HepG2 (cell line): ENCODE results near the gene RFTN1. TPM values are rescaled to one million over a fixed set of nuclear protein-coding genes. Genes with fewer than 3 reads are reported as not detected.
A peak's percentile ranks its signal among the peaks of the same experiment; 100 is the strongest.
"Not testable (repeated sequence)": the region's sequence is repeated elsewhere in the genome, so short reads cannot be mapped to it uniquely, and the experiment has no call there.

ENCODE experiments used
- ATAC-seq: fragments of 200-7000 bp; cut with Tn5 transposase; 3 replicates; pipeline ENCODE4 v1.9.1; 2020; ENCODE audit warnings: mild to moderate bottlenecking, moderate library complexity
- BruUV-seq: library from RNA; stranded (reverse); fragments of 400-500 nt; replicated peaks from 2 replicates; lab custom pipeline; 2021; lab: Mats Ljungman, UMichigan
- CTCF ChIA-PET: fragments of 300-600 bp; formaldehyde crosslinking; extraction: SDS; loops from one replicate; lab custom pipeline; 2021; ENCODE audit warnings: low total read pairs, inconsistent platforms, low intra/inter-chr PET ratio; lab: Yijun Ruan, JAX
- POLR2A ChIA-PET: fragments of 350-600 bp; sonication (Branson Sonifier 250); formaldehyde crosslinking; loops from one replicate; lab custom pipeline; 2020; ENCODE audit warnings: antibody characterized with exemption, inconsistent platforms; lab: Yijun Ruan, JAX
- DNase-seq: peaks from one replicate; pipeline ENCODE4 v3.0.0-alpha.2; 2015; ENCODE audit warnings: low spot score
- FAIRE-seq: peaks from 3 replicates; lab custom pipeline; 2011; peaks lifted over from hg19 to GRCh38; lab: Jason Lieb, UNC
- H2AFZ ChIP-seq: one replicate; pipeline ENCODE4 v1.6.1; 2011; ENCODE audit warnings: low read length, inconsistent platforms
- H3K27ac ChIP-seq: fragments of 300-600 bp; 3 replicates; pipeline ENCODE4 v1.8.0; 2011; ENCODE audit warnings: mixed run types, mild to moderate bottlenecking, mixed read lengths, low read length, inconsistent platforms; ENCODE audit not compliant: insufficient read depth; ENCODE audit errors: extremely low read length
- H3K27me3 ChIP-seq, 2 experiments: fragments of 200-600 bp in 1 of 2; 2 replicates in 1 of 2; 3 replicates in 1 of 2; pipeline versions ENCODE4 v1.6.0 to v1.8.0; 2011; ENCODE audit warnings: low read length in 2 of 2, mild to moderate bottlenecking in 2 of 2, moderate library complexity in 2 of 2, inconsistent platforms in 1 of 2; ENCODE audit not compliant: insufficient read depth in 2 of 2, control insufficient read depth in 1 of 2
- H3K36me3 ChIP-seq, 2 experiments: fragments of 200-600 bp in 1 of 2; replicated peaks in 1 of 2; 2 replicates in 1 of 2; 3 replicates in 1 of 2; pipeline versions ENCODE4 v1.5.1 to v1.8.0; 2011; ENCODE audit warnings: low read length in 2 of 2, inconsistent platforms in 1 of 2; ENCODE audit not compliant: insufficient read depth in 2 of 2, control insufficient read depth in 1 of 2
- H3K4me1 ChIP-seq: 2 replicates; pipeline ENCODE4 v1.5.1; 2012; ENCODE audit warnings: low read length, inconsistent platforms; ENCODE audit not compliant: insufficient read depth
- H3K4me2 ChIP-seq: 2 replicates; pipeline ENCODE4 v1.6.0; 2011; ENCODE audit warnings: low read depth, low read length, inconsistent platforms
- H3K4me3 ChIP-seq, 3 experiments: fragments of 200-600 bp in 1 of 3; sonication (generic), shearing (Covaris generic) in 1 of 3; replicated peaks in 1 of 3; 2 replicates each; pipeline ENCODE4 v1.5.1; 2011 to 2016; ENCODE audit warnings: low read length in 3 of 3, inconsistent platforms in 2 of 3, low read depth in 2 of 3, mild to moderate bottlenecking in 2 of 3, control low read depth in 1 of 3, mixed read lengths in 1 of 3; ENCODE audit not compliant: insufficient read depth in 1 of 3
- H3K79me2 ChIP-seq: one replicate; pipeline ENCODE4 v1.6.1; 2011; ENCODE audit warnings: low read length, inconsistent platforms; ENCODE audit not compliant: insufficient read depth
- H3K9ac ChIP-seq: 2 replicates; pipeline ENCODE4 v1.6.0; 2011; ENCODE audit warnings: mild to moderate bottlenecking, low read depth, low read length, inconsistent platforms; ENCODE audit not compliant: insufficient read depth
- H3K9me3 ChIP-seq: 2 replicates; pipeline ENCODE4 v1.5.1; 2012; ENCODE audit warnings: mild to moderate bottlenecking, low read length
- H4K20me1 ChIP-seq: 2 replicates; pipeline ENCODE4 v1.6.0; 2011; ENCODE audit warnings: inconsistent platforms, mild to moderate bottlenecking, low read length, moderate library complexity; ENCODE audit not compliant: insufficient read depth
- ATF7 ChIP-seq, 2 experiments: fragments of 450-650 bp in 1 of 2; sonication (generic) in 1 of 2; formaldehyde crosslinking in 1 of 2; IDR thresholded peaks; 2 replicates each; pipeline versions ENCODE4 v1.4.0 to v1.6.1; 2016 to 2020; ENCODE audit warnings: antibody characterized with exemption in 1 of 2, mild to moderate bottlenecking in 1 of 2, missing genetic modification reagents in 1 of 2
- CEBPB ChIP-seq: IDR thresholded peaks from 2 replicates; pipeline ENCODE4 v1.6.1; 2011; ENCODE audit warnings: low read depth, low read length, improper control_type of control experiment, borderline replicate concordance
- MATR3 ChIP-seq: sonication (generic); formaldehyde crosslinking; IDR thresholded peaks from 2 replicates; pipeline ENCODE4 v1.4.0; 2020; ENCODE audit warnings: missing genetic modification reagents
- WGBS: methylation state at CpG from one replicate; pipeline ENCODE4 v1.1.6; 2017; ENCODE audit warnings: low lambda C conversion rate; 5-methylcytosine and 5-hydroxymethylcytosine counted together
- in situ Hi-C: cut with HindIII; loops from 2 replicates; pipeline ENCODE4 v1.10.0; 2017; ENCODE audit warnings: low pct_unique_long_range_greater_than_20kb; ENCODE audit not compliant: extremely low pct_ligation_motif_present
- intact Hi-C: fragments of 100-400 bp; cut with micrococcal nuclease; formaldehyde crosslinking; loops from one replicate; pipeline ENCODE4 v1.10.0; 2022; ENCODE audit not compliant: unreplicated experiment
- polyA plus RNA-seq, 8 experiments: library from polyadenylated mRNA; depleted of rRNA in 3 of 8; stranded (reverse) in 7 of 8; unstranded in 1 of 8; fragments of >200 nt; fragmentation: Illumina TruSeq in 4 of 8; extraction: Trizol in 4 of 8; gene quantifications; 2 replicates each; pipeline versions ENCODE4 v1.2.1 to v1.2.3, GENCODE V29; 2011 to 2016; ENCODE audit warnings: low read depth in 4 of 8, missing spikeins in 1 of 8, mixed read lengths in 1 of 8; ENCODE audit not compliant: insufficient read depth in 1 of 8
- total RNA-seq, 5 experiments: library from RNA; depleted of rRNA; stranded (reverse); fragments of >200 nt; fragmentation: Illumina TruSeq; extraction: Trizol; gene quantifications; 2 replicates each; pipeline ENCODE4 v1.2.3, GENCODE V29; 2016; ENCODE audit warnings: low read depth in 1 of 5

RFTN1 gene
- total and polyA plus RNA-seq, 2 of the 13 experiments (the other 11 are each of a cell fraction or from before 2014, with no cell fraction given): not detected

DNA sequence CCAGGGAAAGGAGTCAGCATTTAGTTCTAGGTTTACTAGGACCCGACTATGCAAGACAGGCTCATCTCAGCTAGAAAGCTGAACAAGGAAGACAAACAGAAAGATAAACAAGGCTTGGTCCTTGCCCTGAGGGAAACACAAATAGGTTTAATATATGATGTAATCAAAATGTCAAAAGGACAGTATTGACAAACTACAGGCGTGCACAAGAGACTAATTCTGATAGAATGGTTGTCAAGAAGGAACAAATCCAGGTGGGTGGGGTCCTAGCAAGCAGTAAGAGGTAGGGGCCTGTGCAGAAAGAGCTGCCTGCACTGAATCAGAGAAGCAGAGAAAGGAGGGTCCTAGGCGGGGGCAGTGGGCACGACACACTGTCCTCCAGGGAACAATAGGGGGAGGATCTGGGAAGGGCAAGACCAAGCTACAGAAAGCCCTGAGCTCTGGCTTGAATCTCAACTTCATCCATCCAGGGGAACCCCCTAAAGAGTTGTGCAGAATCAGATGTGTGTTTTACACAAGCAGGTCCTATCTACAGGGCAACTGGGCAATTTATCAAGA, 23.4 kb downstream of the RFTN1 start:
- Histone ChIP-seq H3K36me3 (no peaks in the 10 kb centered on the region), H3K4me1 (no peaks in the 10 kb centered on the region), H3K4me2 (no peak overlapping the region), H2AFZ (no peak overlapping the region), H4K20me1 (no peaks in the 10 kb centered on the region), H3K9ac (no peak overlapping the region), H3K27me3 (peaks cover 0 to 50% of the 10 kb centered on the region in 2 experiments; a peak in 4 of 5 replicates), H3K27ac (no peak overlapping the region), H3K4me3 (no peak overlapping the region), H3K79me2 (no peaks in the 10 kb centered on the region), H3K9me3 (no peaks in the 10 kb centered on the region)
- 5% methylated on average over 4 of the region's 4 CpGs for WGBS
- FAIRE-seq: no peak
- ChIA-PET POLR2A (no interaction called here), CTCF (no interaction called here)
- peak; percentile 5; the same call in 1 of the 2 replicates for TF ChIP-seq CEBPB
- TF ChIP-seq MATR3 (CRISPR knock-in tag): no peak
- peak; percentile 66 for TF ChIP-seq ATF7 (IDR thresholded peaks at IDR 0.05)
- TF ChIP-seq ATF7 (CRISPR knock-in tag; IDR thresholded peaks at IDR 0.05): no peak
- intact Hi-C loops (no loop called here), in situ Hi-C loops (no loop called here)
- no peak for ATAC-seq
- no peak for DNase-seq
- BruUV-seq: no TSS peak

- peaks cover 0 to 44% of the 10 kb centered on the region in 2 experiments; a peak in 4 of 5 replicates for H3K27me3 ChIP-seq
- H3K36me3 ChIP-seq, POLR2A ChIA-PET, in situ Hi-C loops, CTCF ChIA-PET, BruUV-seq, H4K20me1 ChIP-seq, H3K79me2 ChIP-seq, H3K4me3 ChIP-seq, intact Hi-C loops, H3K27ac ChIP-seq, DNase-seq, H3K9me3 ChIP-seq, H3K9ac ChIP-seq, FAIRE-seq, ATAC-seq, H3K4me2 ChIP-seq, H2AFZ ChIP-seq, H3K4me1 ChIP-seq: not testable (repeated sequence)
- WGBS: 2% methylated on average over 8 of the region's 8 CpGs
These were observed 24.0 kb downstream of the RFTN1 start for GRCh38 chr3:16489326-16490061.
